GM13977 (cell line): Measurements from ENCODE around the gene SAMD1.
A peak's percentile ranks its signal among the peaks of the same experiment; 100 is the strongest.

Experiments
- DNase-seq: peaks from one replicate; pipeline ENCODE4 v3.0.0; 2012; ENCODE audit warnings: low spot score
- CTCF ChIP-seq: IDR thresholded peaks from 2 replicates; pipeline ENCODE4 v1.5.1; 2012; ENCODE audit warnings: mild to moderate bottlenecking, control low read depth; ENCODE audit not compliant: insufficient read depth; ENCODE audit errors: extremely low read depth, missing control alignments
- in situ Hi-C: fragments of 300-500 bp; cut with MboI; formaldehyde crosslinking; loops from one replicate; pipeline ENCODE4 v1.12.0; 2022; ENCODE audit warnings: low sequenced_read_pairs, low pct_unique_long_range_greater_than_20kb, mixed read lengths, inconsistent platforms; ENCODE audit not compliant: unreplicated experiment

SAMD1 gene

GRCh38 chr19:14090509-14091080 is at the start of gene SAMD1:
SAMD1 (minus strand) TSS chr19:14090751.
- no peak for TF ChIP-seq CTCF
- in situ Hi-C loops = no loop called here
- peak; percentile 94 for DNase-seq

DNA sequence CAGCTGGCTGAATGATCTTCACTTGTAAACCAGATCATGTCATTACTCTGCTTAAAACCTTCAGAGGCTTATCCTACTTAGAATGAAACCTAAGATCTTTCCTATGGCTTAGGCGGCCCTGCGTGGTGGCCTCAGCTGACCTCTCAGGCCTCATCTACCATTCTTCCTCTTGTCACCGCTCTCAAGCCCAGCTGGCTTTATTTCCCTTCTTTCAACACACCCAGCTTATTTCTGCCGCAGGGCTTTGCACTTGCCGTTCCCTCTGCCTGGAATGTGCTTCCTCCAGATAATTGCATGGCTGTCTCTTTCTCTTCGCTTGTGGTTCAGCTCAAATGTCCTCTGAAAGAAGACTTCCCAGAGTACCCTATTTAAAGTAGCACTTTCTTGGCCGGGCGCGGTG is 49.4 kb upstream of the SAMD1 start:
- DNase-seq = no peak
- in situ Hi-C loops = no loop called here

GRCh38 chr19:14138576-14139265 is 48.2 kb upstream of the SAMD1 start:
- in situ Hi-C loops = no loop called here
- TF ChIP-seq CTCF = no peak
- no peak for DNase-seq

More for the DNA sequence above, 49.4 kb upstream of the SAMD1 start:
- no peak for TF ChIP-seq CTCF

- peak; percentile 96 for TF ChIP-seq CTCF
- peak; percentile 99 for DNase-seq
- in situ Hi-C loops = no loop called here
Measured at GRCh38 chr19:14136509-14137281, 46.1 kb upstream of the SAMD1 start, which contains the start of gene ASF1B. ASF1B (minus strand) TSS chr19:14136589; CDS start chr19:14136456, 133 bp downstream.

- no peak for DNase-seq
- no peak for TF ChIP-seq CTCF
- in situ Hi-C loops = no loop called here
Measured at GRCh38 chr19:14135985-14136508, 45.5 kb upstream of the SAMD1 start.

- in situ Hi-C loops = no loop called here
- DNase-seq = no peak
- TF ChIP-seq CTCF = no peak
Measured at GRCh38 chr19:14135355-14135754, 44.8 kb upstream of the SAMD1 start.
